CD4-positive, alpha-beta T cell treated with Interleukin-17A for 4 hours (primary cell): ENCODE measurements around the gene CEP72.
"Not testable (repeated sequence)": the region's sequence is repeated elsewhere in the genome, so short reads cannot be mapped to it uniquely, and the experiment has no call there.

Experiments used
- DNase-seq: peaks from one replicate; pipeline ENCODE4 v3.0.0-alpha.2; 2020; ENCODE audit warnings: mixed read lengths

The CEP72 gene

GRCh38 chr5:581266-581665, 30.9 kb upstream of the CEP72 start:
- DNase-seq: no peak

DNA sequence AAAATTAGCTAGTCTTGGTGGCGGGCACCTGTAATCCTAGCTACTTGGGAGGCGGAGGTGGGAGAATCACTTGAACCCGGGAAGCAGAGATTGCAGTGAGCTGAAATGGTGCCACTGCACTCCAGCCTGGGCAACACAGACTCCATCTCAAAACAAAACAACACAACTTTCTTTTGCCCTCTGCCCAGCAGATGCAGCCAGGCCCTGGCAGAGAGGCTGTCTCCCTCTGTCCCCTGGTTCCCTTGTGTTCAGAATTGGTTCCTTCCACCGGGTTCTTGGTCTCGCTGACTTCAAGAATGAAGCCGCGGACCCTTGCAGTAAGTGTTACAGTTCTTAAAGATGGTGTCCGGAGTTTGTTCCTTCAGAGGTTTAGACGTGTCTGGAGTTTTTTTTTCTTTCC, 30.2 kb upstream of the CEP72 start:
- DNase-seq: no peak

- DNase-seq: not testable (repeated sequence)
Observed at GRCh38 chr5:582445-582844, 29.7 kb upstream of the CEP72 start.

GRCh38 chr5:582936-583635, 29.1 kb upstream of the CEP72 start:
- DNase-seq: no peak

DNA sequence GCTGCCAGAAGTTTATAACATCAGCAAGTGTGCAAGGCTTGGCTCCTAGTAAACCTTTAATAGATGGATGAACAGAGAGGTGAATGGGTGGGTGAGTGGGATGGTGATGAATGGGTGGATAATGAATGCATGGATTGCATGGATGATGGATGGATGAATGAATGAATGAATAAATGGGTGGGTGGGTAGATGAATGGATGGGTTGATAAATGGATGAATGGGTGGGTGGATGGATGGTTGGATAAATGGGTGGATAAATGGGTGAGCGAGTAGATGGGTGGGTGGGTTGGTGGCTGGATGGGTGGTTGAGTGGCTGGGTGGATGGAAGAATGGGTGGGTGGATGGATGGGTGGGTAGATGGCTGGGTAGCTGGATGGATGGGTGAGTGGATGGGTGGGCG, 28.5 kb upstream of the CEP72 start:
- no peak for DNase-seq

DNA sequence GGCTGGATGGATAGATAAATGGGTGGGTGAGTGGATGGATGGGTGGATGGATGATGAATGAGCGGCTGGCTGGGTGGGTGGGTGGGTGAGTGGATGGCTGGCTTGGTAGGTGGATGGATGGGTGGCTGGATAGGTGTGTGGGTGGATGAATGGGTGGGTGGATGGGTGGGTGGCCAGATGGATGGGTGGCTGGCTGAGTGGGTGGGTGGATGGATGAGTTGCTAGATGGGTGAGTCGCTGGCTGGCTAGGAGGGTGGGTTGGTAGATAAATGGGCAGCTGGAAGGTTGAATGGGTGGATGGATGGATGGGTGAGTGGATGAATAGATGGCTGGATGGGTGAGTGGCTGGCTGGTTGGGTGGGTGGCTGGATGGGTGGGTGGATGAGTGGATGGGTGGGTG, 27.9 kb upstream of the CEP72 start:
- no peak for DNase-seq

DNA sequence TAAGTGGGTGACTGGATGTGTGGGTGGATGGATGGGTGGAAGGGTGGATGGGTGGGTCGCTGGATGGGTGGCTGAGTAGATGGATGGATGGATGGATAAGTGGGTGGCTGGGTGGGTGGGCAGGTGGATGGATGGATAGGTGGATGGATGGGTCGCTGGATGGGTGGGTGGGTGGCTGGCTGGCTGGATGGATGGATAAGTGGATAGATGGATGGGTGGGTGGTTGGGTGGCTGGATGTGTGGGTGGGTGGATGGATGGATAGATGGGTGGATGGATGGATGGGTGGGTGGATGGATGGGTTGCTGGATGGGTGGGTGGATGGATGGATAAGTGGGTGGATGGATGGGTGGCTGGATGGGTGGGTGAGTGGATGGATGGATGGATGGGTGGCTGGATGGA, 27.3 kb upstream of the CEP72 start:
- no peak for DNase-seq

GRCh38 chr5:585556-585955, 26.6 kb upstream of the CEP72 start:
- DNase-seq: no peak

DNA sequence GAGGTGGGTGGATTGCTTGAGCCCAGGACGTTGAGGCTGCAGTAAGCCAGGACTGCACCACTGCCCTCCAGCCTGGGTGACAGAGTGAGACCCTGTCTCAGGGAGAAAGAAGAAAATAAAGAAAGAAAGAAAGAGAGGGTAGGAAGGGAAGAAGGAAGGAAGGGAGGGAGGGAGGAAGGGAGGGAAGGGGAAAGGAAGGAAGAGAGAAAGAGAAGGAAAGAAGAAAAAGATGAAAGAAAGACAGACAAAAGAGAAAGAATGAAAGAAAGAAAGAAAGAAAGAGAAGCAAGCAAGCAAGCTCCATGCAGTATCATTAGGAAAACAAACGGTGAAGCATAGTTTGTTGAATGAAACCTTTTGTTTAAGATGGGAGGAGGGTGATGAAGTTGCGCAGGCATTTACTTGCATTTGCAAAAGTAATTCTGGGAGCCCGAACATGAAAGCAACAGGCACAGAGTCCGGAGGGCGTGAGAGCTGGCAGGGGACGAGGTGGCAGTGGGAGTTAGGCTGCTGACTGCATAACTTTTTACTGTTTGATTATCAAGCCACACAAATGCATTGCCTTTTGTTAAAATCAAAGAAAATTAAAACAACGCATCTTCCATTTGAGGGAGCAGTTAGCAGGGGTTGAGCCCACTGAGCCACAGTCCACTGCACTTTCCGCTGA, 26.0 kb upstream of the CEP72 start:
- no peak for DNase-seq

- no peak for DNase-seq
Observed at GRCh38 chr5:586751-587285, 25.3 kb upstream of the CEP72 start.

DNA sequence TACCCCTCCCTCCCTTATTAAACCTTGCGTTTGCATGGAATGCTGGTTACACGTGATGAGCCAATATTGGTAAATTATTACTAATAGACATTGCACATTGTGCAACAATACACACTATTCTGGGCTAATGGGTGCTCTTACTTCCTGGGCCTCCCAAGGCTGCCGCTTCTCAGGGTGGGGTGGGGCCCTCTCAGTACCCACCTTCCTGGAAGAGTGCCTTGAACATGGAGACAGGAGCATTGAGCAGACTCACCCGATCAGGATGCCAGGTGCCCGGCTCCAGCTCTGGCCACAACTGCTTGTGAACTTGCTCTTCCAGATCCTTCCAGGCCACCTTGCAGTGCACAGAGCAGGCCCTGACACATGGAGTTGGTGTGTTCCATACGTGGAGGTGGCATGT, 24.7 kb upstream of the CEP72 start:
- DNase-seq: no peak

DNA sequence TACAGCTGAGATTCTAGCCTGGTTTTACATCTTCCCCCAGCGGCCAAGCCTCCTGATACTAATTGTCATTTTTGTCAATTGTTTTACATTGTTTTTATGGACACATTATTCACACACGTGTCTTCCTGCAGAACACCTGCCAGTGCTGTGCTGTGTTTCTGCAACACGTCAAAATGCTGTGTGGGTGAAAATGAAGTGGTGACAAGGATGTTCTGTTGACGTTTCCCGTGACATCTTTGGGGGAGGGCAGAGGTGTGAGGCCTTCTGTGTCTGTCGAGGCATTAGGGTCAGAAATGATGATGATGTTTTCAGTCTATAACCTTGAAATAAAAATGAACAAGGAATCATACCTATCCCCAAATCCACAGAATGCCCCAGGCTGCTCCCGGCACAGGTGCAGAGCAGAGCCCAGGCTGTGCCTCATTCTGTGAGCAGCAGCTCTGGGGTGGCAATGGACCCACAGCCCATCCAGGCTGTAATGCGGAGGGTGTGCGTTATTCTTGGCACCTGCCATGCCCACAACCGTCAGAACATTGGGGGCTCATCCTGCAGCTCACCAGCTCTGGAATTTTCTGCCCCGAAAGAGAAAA, 23.6 kb upstream of the CEP72 start:
- DNase-seq: no peak

GRCh38 chr5:589173-589572, 23.0 kb upstream of the CEP72 start:
- no peak for DNase-seq

DNA sequence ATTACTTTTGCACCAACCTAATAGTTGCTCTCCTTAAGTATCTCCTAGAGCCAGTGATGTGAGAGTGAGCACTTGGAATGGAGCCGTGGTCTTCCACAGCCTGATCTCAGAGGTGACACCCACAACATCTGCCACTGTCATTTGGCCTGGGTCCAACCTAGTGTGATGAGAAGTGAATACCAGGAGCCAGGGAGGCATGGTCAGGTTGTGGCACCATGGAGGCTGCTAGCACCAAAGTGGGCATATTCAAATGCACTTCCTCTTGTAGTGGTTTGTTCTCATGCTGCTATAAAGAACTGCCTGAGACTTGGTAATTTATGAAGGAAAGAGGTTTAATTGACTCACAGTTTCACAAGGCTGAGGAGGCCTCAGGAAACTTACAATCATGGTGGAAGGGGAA, 22.6 kb upstream of the CEP72 start:
- DNase-seq: no peak

GRCh38 chr5:590346-590745, 21.8 kb upstream of the CEP72 start:
- no peak for DNase-seq

DNA sequence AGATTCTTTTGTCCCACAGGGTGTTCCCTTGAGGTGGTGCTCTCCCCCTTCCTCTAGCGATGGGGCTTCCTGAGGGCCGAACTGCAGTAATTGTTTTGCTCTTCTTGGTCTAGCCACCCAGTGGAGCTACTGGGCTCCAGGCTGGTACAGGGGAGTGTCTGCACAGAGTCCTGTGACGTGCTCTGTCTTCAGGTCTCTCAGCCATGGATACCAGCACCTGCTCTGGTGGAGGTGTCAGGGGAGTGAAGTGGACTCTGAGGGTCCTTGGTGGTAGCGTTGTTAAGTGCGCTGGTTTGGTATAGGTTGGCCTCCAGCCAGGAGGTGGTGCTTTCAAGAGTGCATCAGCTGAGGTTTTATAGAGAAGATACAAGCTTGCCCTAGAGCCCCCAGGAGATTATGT, 20.4 kb upstream of the CEP72 start:
- no peak for DNase-seq

DNA sequence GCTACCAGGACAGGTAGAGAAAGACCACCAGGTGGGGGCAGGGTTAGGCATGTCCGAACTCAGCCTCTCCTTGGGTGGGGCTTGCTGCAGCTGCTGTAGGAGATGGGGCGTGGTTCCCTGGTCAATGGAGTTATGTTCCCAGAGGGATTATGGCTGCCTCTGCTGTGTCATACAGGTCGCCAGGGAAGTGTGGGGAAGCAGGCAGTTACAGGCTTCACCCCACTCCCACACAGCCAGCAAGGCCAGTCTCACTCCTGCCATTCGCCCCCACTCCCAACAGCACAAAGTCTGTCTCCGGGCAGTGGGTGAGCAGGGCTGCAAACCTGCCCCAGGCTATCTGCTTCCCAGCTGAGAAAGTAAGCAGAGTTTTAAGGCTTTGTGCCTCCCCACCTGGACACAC, 20.0 kb upstream of the CEP72 start:
- DNase-seq: no peak

DNA sequence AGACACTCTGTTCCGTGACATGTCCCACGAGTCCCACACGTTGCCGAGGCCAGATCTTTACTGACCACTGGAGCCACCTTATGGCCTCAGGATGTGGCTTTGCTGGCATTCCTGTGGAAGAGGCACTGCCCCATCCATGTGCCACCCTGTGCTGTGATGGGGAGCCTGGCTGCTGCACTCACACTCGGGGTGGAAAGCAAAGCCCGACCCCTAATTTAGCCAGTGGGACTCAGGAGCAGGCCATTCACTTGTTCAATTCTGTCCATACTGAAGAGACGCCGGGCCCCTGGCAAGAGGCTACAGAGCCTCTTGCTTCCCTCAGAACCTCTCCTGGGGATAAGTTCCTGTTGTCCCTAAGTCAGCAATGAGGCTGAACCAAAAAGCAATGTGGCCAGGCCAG, 18.6 kb upstream of the CEP72 start:
- no peak for DNase-seq

- DNase-seq: no peak
Observed at GRCh38 chr5:594226-594860, 17.8 kb upstream of the CEP72 start.

GRCh38 chr5:595285-595875, 16.8 kb upstream of the CEP72 start:
- no peak for DNase-seq

GRCh38 chr5:597871-598563, 14.1 kb upstream of the CEP72 start:
- DNase-seq: no peak

- no peak for DNase-seq
Observed at GRCh38 chr5:598564-598890, 13.6 kb upstream of the CEP72 start.
